ENCODE results near the gene IREB2. TPM values are rescaled to one million over a fixed set of nuclear protein-coding genes. Genes with fewer than 3 reads are reported as not detected.
A peak's percentile ranks its signal among the peaks of the same experiment; 100 is the strongest.
"Not testable (repeated sequence)": the region's sequence is repeated elsewhere in the genome, so short reads cannot be mapped to it uniquely, and the experiment has no call there.

Gene IREB2
- total RNA-seq, 4 donors from 2014 or later = 17.5 to 23.7 (median 19.4) TPM

DNA sequence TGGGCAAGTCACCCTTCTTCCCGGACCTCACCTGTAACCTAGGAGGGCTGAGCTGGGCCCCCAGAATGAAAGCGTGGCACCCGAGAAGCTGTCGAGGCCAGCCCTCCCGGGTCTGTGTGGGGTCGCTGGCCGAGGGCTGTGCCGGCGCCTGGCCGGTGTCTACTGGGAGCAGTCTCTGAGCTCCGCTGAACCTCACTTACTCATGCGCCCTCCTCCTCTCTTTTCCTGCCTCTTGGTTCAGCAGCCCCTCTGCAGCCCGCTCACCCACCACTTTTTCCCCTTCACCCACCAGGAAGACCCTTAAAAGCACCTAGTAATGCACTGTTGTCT lies 69.8 kb downstream of the IREB2 start:
- Histone ChIP-seq H3K9me3 (no peaks in the 10 kb centered on the region), H3K27me3 (no peaks in the 10 kb centered on the region), H3K36me3 (no peaks in the 10 kb centered on the region), H3K4me1 (peaks cover 7 to 17% (median 13%) of the 10 kb centered on the region in 4 donors), H3K27ac (replicated peaks in 1 of 4) (peak overlapping the region; percentile 73 to 86 (median 80)), H3K4me3 (peak overlapping the region; percentile 75 to 83 (median 82))
- 2% methylated on average over 13 of the region's 13 CpGs for WGBS
- intact Hi-C loops (cut with DNase I) = no loop called here
- no peak for DNase-seq (ENCODE audit: extremely low spot score)
- TF ChIP-seq POLR2A (IDR thresholded peaks at IDR 0.05; ENCODE audit: low read depth) (no peak), POLR2AphosphoS5 (IDR thresholded peaks at IDR 0.05) (no peak), EP300 (IDR thresholded peaks at IDR 0.05) (no peak)
- TF ChIP-seq, protein P1, sequence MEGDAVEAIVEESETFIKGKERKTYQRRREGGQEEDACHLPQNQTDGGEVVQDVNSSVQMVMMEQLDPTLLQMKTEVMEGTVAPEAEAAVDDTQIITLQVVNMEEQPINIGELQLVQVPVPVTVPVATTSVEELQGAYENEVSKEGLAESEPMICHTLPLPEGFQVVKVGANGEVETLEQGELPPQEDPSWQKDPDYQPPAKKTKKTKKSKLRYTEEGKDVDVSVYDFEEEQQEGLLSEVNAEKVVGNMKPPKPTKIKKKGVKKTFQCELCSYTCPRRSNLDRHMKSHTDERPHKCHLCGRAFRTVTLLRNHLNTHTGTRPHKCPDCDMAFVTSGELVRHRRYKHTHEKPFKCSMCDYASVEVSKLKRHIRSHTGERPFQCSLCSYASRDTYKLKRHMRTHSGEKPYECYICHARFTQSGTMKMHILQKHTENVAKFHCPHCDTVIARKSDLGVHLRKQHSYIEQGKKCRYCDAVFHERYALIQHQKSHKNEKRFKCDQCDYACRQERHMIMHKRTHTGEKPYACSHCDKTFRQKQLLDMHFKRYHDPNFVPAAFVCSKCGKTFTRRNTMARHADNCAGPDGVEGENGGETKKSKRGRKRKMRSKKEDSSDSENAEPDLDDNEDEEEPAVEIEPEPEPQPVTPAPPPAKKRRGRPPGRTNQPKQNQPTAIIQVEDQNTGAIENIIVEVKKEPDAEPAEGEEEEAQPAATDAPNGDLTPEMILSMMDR (IDR thresholded peaks at IDR 0.05) = no peak

DNA sequence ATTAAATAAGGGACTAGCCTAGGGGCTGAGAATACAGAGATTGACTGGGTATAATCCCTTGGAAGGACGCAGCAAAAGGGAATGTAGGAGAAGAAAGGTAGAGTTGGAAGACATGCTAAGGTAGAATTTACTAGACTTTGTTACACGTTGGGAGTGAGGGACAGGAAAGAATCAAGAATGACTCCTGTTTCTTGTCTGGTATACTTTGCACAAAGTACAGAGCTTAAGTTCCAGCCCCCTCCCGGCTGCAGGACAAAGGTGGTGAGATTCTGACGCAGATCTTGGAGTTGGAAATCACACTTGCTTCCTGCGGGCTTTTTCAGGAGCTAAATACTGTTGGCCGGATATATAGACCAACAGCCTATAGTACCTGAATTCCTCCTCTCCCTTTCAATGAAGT lies 70.3 kb downstream of the IREB2 start:
- Histone ChIP-seq H3K4me3 (peak overlapping the region; percentile 75 to 83 (median 82)), H3K27me3 (no peaks in the 10 kb centered on the region), H3K36me3 (peaks cover 0 to 2% (median 0%) of the 10 kb centered on the region in 4 donors), H3K27ac (replicated peaks in 1 of 4) (peak overlapping the region in 3 of 4 donors; percentile 73 to 81 (median 79)), H3K9me3 (no peaks in the 10 kb centered on the region), H3K4me1 (peaks cover 7 to 17% (median 13%) of the 10 kb centered on the region in 4 donors)
- intact Hi-C loops (cut with DNase I) = no loop called here
- DNase-seq (ENCODE audit: extremely low spot score) = no peak
- 53% methylated on average over 6 of the region's 6 CpGs for WGBS
- TF ChIP-seq, protein P1 (IDR thresholded peaks at IDR 0.05) = no peak
- TF ChIP-seq POLR2AphosphoS5 (IDR thresholded peaks at IDR 0.05) (no peak), POLR2A (IDR thresholded peaks at IDR 0.05; ENCODE audit: low read depth) (no peak), EP300 (IDR thresholded peaks at IDR 0.05) (no peak)

DNA sequence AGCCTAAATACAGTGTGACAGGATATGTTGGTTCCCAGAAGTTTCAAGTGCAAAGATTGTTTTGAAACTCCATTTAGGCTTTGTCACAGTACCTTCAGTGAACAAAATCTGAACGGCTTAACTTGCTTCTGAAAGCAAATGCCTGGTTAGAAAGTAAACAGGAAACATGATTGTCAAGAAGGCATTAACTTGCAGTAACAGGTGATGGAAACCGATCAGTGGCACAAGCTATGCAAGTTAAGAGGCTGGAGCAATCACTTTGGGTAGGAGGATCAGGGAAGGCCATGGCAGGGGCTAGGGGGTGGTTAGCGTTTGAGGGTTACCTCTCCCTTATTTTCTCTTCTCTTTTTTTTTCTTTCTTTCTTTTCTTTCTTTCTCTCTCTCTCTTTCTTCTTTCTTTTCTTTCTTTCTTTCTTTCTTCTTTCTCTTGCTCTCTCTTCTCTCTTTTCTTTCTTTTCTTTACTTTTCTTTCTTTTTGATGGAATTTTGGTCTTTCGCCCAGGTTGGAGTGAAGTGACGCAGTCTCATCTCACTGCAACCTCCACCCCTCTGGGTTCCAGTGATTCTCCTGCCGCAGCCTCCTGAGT lies 71.8 kb downstream of the IREB2 start:
- intact Hi-C loops (cut with DNase I) = no loop called here
- DNase-seq (ENCODE audit: extremely low spot score) = no peak
- Histone ChIP-seq H3K36me3 (peaks cover 0 to 9% (median 3%) of the 10 kb centered on the region in 4 donors), H3K27me3 (no peaks in the 10 kb centered on the region), H3K9me3 (no peaks in the 10 kb centered on the region), H3K4me3 (no peak overlapping the region), H3K4me1 (peaks cover 7 to 17% (median 13%) of the 10 kb centered on the region in 4 donors), H3K27ac (replicated peaks in 1 of 4) (no peak overlapping the region)
- WGBS = 82% methylated on average over 6 of the region's 6 CpGs
- TF ChIP-seq POLR2AphosphoS5 (IDR thresholded peaks at IDR 0.05) (no peak), EP300 (IDR thresholded peaks at IDR 0.05) (no peak), POLR2A (IDR thresholded peaks at IDR 0.05; ENCODE audit: low read depth) (no peak)
- TF ChIP-seq, protein P1 (IDR thresholded peaks at IDR 0.05) = no peak

DNA sequence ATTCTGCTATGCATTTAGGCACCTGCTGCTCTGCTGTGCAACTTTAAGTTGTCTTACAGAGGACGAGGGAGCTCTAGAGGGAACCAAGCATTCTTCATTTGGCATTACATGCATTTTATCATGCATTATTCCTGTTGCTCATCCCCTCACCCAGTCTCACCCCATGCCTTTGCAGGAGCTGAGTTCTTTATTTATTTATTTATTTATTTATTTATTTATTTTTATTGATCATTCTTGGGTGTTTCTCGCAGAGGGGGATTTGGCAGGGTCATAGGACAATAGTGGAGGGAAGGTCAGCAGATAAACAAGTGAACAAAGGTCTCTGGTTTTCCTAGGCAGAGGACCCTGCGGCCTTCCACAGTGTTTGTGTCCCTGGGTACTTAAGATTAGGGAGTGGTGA lies 82.0 kb downstream of the IREB2 start:
- H3K9me3 ChIP-seq; H3K27ac ChIP-seq (replicated peaks in 1 of 4); intact Hi-C loops (cut with DNase I); DNase-seq (ENCODE audit: extremely low spot score); H3K27me3 ChIP-seq; H3K4me1 ChIP-seq; H3K4me3 ChIP-seq: not testable (repeated sequence)
- 96% methylated on average over 2 of the region's 3 CpGs for WGBS
- peaks cover 9 to 47% (median 12%) of the 10 kb centered on the region in 4 donors for H3K36me3 ChIP-seq

DNA sequence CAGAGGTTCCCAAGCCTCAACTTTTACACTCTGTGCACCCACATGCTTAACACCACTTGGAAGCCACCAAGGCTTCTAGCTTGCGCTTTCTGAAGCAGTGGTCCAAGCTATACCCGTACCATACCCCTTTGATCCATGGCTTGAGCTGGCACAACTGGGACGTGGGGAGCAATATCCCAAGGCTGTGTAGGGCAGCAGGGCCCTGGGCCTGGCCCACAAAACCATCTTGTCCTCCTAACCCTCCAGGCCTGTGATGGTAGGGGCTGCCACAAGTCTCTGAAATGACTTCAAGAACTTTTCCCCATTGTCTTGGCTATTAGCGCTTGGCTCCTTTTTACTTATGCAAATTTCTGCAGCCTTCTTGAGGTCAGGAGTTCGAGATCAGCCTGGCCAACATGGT lies 86.2 kb downstream of the IREB2 start:
- Histone ChIP-seq H3K27ac (replicated peaks in 1 of 4) (no peak overlapping the region), H3K4me1 (no peaks in the 10 kb centered on the region), H3K9me3 (no peaks in the 10 kb centered on the region), H3K36me3 (peaks cover 7 to 23% (median 7%) of the 10 kb centered on the region in 4 donors), H3K27me3 (no peaks in the 10 kb centered on the region), H3K4me3 (no peak overlapping the region)
- no peak for DNase-seq (ENCODE audit: extremely low spot score)
- intact Hi-C loops (cut with DNase I) = no loop called here
- WGBS = 95% methylated on average over 5 of the region's 5 CpGs
- TF ChIP-seq EP300 (IDR thresholded peaks at IDR 0.05) (no peak), POLR2AphosphoS5 (IDR thresholded peaks at IDR 0.05) (no peak), POLR2A (IDR thresholded peaks at IDR 0.05; ENCODE audit: low read depth) (no peak)
- TF ChIP-seq, protein P1 (IDR thresholded peaks at IDR 0.05) = no peak

All from esophagus muscularis mucosa (tissue), 4 donors.